Activated CD8-positive, alpha-beta memory T cell treated with anti-CD3 and anti-CD28 coated beads, Interleukin-2, amount 50 U/mL, for 4 hours (primary cell): ENCODE data around the gene SEPHS1.
"Not testable (repeated sequence)": the region's sequence is repeated elsewhere in the genome, so short reads cannot be mapped to it uniquely, and the experiment has no call there.

ENCODE experiments used
- DNase-seq: peaks from one replicate; pipeline ENCODE4 v3.0.0-alpha.2; 2020

Gene SEPHS1

GRCh38 chr10:13322615-13323148 is 25.4 kb downstream of the SEPHS1 start:
- DNase-seq, result no peak

GRCh38 chr10:13321576-13321975 is 26.5 kb downstream of the SEPHS1 start:
- DNase-seq, result no peak

- DNase-seq, result no peak
Measured at GRCh38 chr10:13319166-13319565, 28.9 kb downstream of the SEPHS1 start.

GRCh38 chr10:13317474-13317873 is 30.6 kb downstream of the SEPHS1 start:
- no peak for DNase-seq

- no peak for DNase-seq
Measured at GRCh38 chr10:13316635-13317311, 31.3 kb downstream of the SEPHS1 start.

GRCh38 chr10:13315361-13315760 is 32.7 kb downstream of the SEPHS1 start:
- DNase-seq, result no peak

- DNase-seq, result no peak
Measured at GRCh38 chr10:13311177-13311575, 36.9 kb downstream of the SEPHS1 start.

- DNase-seq, result no peak
Measured at GRCh38 chr10:13310518-13311176, 37.4 kb downstream of the SEPHS1 start.

- DNase-seq, result no peak
Measured at GRCh38 chr10:13309792-13310191, 38.3 kb downstream of the SEPHS1 start.

GRCh38 chr10:13308096-13308495 is 40.0 kb downstream of the SEPHS1 start:
- no peak for DNase-seq

- DNase-seq, result no peak
Measured at GRCh38 chr10:13306103-13306502, 42.0 kb downstream of the SEPHS1 start.

- no peak for DNase-seq
Measured at GRCh38 chr10:13302821-13303555, 45.1 kb downstream of the SEPHS1 start.

- DNase-seq, result peak; percentile 75
Measured at GRCh38 chr10:13299437-13300287, 48.4 kb downstream of the SEPHS1 start, which contains the start of gene PHYH. Gene PHYH (minus strand): TSS chr10:13300064. CDS start chr10:13300042, 22 bp downstream.

GRCh38 chr10:13298748-13299436 is 49.2 kb downstream of the SEPHS1 start:
- no peak for DNase-seq

GRCh38 chr10:13296476-13296875 is 51.6 kb downstream of the SEPHS1 start:
- no peak for DNase-seq

- no peak for DNase-seq
Measured at GRCh38 chr10:13294784-13295183, 53.3 kb downstream of the SEPHS1 start.

- no peak for DNase-seq
Measured at GRCh38 chr10:13291821-13292773, 56.0 kb downstream of the SEPHS1 start.

- no peak for DNase-seq
Measured at GRCh38 chr10:13291061-13291460, 57.0 kb downstream of the SEPHS1 start.

GRCh38 chr10:13284050-13284449 is 64.0 kb downstream of the SEPHS1 start:
- DNase-seq, result no peak

GRCh38 chr10:13282348-13282747 is 65.7 kb downstream of the SEPHS1 start:
- not testable (repeated sequence) for DNase-seq
